HG03139 (cell line): Measurements from ENCODE around the gene CDK2AP2.
A peak's percentile ranks its signal among the peaks of the same experiment; 100 is the strongest.
"Not testable (repeated sequence)": the region's sequence is repeated elsewhere in the genome, so short reads cannot be mapped to it uniquely, and the experiment has no call there.

Experiments used
- ATAC-seq: cut with Tn5 transposase; IDR thresholded peaks from one replicate; pipeline ENCODE4 v1.9.1; 2021; ENCODE audit not compliant: unreplicated experiment

CDK2AP2 gene

DNA sequence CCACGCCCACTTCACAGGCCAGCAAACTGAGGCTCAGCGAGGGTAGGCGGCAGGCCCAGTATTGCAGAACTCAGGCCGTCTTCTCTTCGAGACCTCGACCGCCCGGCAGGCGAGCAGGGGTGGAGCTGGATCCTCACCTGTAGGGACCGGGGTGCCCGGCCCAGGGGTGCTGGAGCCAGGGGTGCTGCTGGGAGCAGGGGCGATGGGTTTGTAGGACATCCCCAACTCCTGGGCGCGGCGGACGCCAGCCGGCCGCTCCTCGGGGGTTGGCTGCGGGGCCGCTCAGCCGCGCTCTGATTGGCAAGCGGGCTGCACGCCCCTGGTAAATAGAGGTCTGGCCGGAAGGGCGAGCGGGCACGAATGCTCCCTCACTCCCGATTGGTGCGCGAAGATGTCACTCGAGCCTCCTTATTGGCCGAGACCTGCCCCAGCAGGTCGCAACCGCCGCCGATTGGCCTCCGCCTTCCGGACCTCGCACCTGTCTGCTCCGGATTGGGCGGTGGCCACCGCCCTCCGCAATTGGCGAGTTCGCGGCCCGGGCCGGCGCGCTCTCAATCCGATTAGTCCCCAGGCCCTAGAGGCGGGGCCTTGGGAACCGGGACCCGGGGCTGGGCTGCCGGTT, at the start of gene CDK2AP2:
CDK2AP2 (minus strand) TSS at position 299 of the 622 bp plus-strand sequence; CDS start at position 219, 80 bp downstream.
- peak; percentile 62 for ATAC-seq

GRCh38 chr11:67556244-67556643, 48.3 kb upstream of the CDK2AP2 start:
- ATAC-seq = no peak

- not testable (repeated sequence) for ATAC-seq
Observed at GRCh38 chr11:67551697-67552096, 43.7 kb upstream of the CDK2AP2 start.

DNA sequence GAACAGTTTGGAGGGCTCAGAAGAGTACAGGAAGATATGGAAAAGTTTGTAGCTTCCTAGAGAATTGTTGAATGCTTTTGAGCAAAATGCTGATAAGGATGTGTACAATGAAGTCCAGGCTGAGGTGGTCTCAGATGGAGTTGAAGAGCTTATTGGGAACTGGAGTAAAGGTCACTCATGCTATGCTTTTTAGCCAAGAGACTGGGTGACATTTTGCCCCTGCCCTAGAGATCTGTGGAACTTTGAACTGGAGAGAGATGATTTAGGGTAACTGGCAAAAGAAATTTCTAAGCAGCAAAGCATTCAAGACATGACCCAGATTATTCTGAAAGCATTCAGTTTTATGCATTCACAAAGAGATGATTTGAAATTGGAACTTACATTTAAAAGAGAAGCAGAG, 43.2 kb upstream of the CDK2AP2 start:
- ATAC-seq = no peak

GRCh38 chr11:67548555-67549110, 40.7 kb upstream of the CDK2AP2 start:
- no peak for ATAC-seq

DNA sequence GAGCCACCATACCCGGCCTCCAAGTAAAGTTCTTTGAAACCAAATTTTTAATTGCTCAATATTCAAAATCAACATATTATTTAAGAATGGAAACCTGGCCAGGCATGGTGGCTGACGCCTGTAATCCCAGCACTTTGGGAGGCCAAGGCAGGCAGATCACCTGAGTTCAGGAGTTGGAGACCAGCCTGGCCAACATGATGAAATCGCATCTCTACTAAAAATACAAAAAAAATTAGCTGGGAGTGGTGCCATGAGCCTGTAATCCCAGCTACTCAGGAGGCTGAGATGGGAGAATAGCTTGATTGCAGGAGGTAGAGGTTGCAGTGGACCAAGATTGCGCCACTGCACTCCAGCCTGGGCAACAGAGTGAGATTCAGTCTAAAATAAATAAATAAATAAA, 40.1 kb upstream of the CDK2AP2 start:
- ATAC-seq = not testable (repeated sequence)

DNA sequence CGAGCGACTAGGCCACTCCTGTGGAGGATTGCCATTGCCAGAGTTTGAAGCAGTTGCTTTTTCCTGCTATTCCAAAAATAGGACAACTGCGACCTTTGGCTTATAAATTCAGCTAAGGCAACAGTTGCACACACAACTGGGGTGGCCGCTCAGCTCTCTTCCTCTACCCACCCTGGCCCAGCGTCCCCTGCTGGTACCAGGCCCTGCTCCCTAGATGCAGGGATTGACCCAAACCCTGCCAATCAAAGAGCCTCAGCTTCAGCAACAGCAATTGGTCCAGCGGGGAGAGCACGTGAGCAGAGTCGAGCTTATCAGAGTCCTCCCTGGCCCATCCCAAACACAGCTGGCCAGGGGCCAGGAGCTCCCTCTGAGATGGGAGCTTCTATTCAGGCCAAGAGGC, 37.3 kb upstream of the CDK2AP2 start:
- no peak for ATAC-seq

- ATAC-seq = no peak
Observed at GRCh38 chr11:67544616-67545242, 36.8 kb upstream of the CDK2AP2 start.

- ATAC-seq = no peak
Observed at GRCh38 chr11:67543585-67543984, 35.6 kb upstream of the CDK2AP2 start.

DNA sequence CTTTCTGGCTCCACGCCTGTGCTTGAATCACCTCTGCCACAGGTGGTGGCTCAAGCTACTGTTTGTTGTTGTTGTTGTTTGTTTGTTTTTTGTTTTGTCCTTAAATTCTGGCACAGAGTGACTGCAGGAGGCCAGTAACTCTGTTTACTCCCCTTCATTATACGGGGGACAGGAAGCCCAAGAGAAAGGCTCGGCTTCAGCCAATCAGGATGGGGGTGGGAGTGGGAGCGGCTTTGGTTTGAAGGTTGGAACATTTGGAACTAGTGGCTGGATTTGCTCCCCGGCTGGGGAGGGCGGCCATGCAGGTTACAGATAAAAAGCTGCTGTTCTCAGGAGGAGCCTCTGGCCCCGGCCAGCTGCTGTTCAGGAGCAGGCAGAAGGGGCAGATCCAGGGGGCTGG, 35.0 kb upstream of the CDK2AP2 start:
- no peak for ATAC-seq

GRCh38 chr11:67542169-67542568, 34.2 kb upstream of the CDK2AP2 start:
- ATAC-seq = no peak

- ATAC-seq = no peak
Observed at GRCh38 chr11:67541198-67541597, 33.2 kb upstream of the CDK2AP2 start.

GRCh38 chr11:67539550-67539949, 31.6 kb upstream of the CDK2AP2 start:
- ATAC-seq = no peak

- no peak for ATAC-seq
Observed at GRCh38 chr11:67538823-67539505, 31.0 kb upstream of the CDK2AP2 start.

- no peak for ATAC-seq
Observed at GRCh38 chr11:67538306-67538705, 30.3 kb upstream of the CDK2AP2 start.

DNA sequence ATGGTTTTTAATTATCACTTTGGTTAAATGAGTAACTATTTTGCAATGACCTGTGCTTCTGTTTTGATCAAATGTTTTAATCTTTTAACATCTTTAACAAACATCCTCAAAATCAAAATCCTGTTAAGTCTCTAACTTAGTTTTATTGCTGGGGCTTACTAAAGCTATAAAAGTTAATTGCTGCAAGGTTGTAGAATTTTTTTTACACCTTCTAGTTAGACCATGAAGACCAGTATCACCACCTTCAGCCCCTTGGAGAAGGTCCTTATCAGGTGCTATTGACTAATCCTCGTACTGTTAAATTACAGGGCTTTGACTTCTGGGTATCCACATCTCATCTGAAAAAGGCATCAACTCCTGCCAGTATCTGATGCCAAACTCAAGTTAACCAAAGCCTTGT, 27.6 kb upstream of the CDK2AP2 start:
- no peak for ATAC-seq

DNA sequence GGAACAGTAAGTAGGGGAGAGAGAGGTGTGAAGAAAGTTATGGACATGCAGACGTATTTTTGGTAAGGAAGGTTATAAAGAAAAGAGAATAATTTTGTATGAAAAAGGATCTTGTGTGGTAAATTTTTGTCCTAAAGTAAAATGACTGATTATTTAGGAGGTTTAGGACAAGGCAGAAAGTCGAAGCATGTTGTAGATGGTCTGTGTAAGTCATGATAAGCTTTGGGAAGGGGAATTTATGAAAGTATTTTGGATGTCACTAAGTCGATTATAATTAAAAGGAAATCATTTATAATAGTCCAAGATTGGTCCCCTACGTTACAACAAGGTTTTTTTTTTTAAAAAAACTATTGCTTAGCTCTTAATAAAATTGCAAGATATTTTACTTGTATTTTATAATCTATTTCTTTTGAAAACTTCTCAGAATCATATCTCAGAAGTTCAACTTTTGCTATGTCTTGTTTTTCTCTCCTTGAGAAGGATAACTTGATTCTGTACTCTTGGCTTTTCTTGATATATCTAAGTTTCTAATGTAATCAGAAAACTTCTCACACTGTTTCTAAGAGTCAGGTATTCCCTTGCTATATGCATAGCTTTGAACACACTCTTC, 26.2 kb upstream of the CDK2AP2 start:
- no peak for ATAC-seq

GRCh38 chr11:67532889-67533288, 24.9 kb upstream of the CDK2AP2 start:
- ATAC-seq = no peak

GRCh38 chr11:67530282-67530592, 22.3 kb upstream of the CDK2AP2 start:
- no peak for ATAC-seq

DNA sequence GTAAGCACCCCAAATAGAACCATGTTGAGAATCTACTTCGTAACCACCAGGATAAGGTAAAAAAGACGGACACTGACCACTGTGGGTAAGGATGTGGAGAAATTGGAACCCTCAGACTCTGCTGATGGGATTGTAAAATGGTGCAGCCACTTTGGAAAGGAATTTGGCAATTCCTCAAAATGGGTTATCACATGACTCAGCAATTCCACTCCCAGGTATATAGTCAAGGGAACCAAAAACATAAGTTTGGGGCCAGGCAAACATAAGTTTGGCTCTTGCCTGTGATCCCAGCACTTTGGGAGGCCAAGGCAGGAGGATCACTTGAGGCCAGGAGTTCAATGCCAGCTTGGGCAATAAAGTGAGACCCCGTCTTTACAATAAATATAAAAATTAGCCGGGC, 20.4 kb upstream of the CDK2AP2 start:
- ATAC-seq = no peak

- no peak for ATAC-seq
Observed at GRCh38 chr11:67525275-67525976, 17.5 kb upstream of the CDK2AP2 start.
